Measurements from ENCODE around the gene GLIPR1. TPM values are rescaled to one million over a fixed set of nuclear protein-coding genes. Genes with fewer than 3 reads are reported as not detected.
"Not testable (repeated sequence)": the region's sequence is repeated elsewhere in the genome, so short reads cannot be mapped to it uniquely, and the experiment has no call there.

GLIPR1 gene
- total RNA-seq, 1 donor from 2014 or later = 4.3 TPM

- Mint-ChIP-seq H3K4me1 (ENCODE audit: unreplicated experiment) (peaks cover 4% of the 10 kb centered on the region), H3K4me3 (no peak overlapping the region), H3K27me3 (no peaks in the 10 kb centered on the region), H3K27ac (no peak overlapping the region), H3K9me3 (no peaks in the 10 kb centered on the region), H3K36me3 (no peaks in the 10 kb centered on the region)
- TF ChIP-seq CTCF (conservative IDR thresholded peaks at IDR 0.05) = no peak
- no peak for DNase-seq (ENCODE audit: extremely low spot score, unreplicated experiment)
Measured at GRCh38 chr12:75447691-75448393, 32.7 kb upstream of the GLIPR1 start.

GRCh38 chr12:75452675-75453330 lies 27.8 kb upstream of the GLIPR1 start:
- Mint-ChIP-seq H3K36me3 (no peaks in the 10 kb centered on the region), H3K4me1 (ENCODE audit: unreplicated experiment) (no peaks in the 10 kb centered on the region), H3K27ac (no peak overlapping the region), H3K27me3 (no peaks in the 10 kb centered on the region), H3K4me3 (no peak overlapping the region), H3K9me3 (peaks cover 9% of the 10 kb centered on the region)
- no peak for DNase-seq (ENCODE audit: extremely low spot score, unreplicated experiment)
- no peak for TF ChIP-seq CTCF (conservative IDR thresholded peaks at IDR 0.05)

DNA sequence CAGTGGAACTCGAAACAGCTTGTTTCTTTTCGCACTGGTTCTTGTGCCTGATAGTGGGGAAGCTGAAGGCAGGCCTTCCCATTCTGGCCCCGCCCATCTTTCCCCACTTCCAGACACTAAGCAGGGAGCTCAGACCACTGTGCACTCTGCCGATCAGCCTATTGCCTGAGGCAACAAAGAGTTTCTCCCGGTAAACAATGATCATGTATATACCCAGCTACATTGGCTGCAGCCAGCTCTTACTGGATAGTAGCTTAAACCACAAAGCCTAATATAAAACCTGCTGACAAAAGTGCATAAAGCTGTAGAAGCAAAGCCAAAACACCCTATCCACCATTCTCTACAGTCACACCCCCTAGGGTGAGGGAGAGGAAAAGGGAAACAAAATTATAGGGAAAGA lies 24.7 kb upstream of the GLIPR1 start:
- Mint-ChIP-seq H3K9me3 (peaks cover 16% of the 10 kb centered on the region), H3K4me1 (ENCODE audit: unreplicated experiment) (no peaks in the 10 kb centered on the region), H3K27me3 (no peaks in the 10 kb centered on the region), H3K27ac (no peak overlapping the region), H3K4me3 (no peak overlapping the region), H3K36me3 (no peaks in the 10 kb centered on the region)
- TF ChIP-seq CTCF (conservative IDR thresholded peaks at IDR 0.05) = no peak
- no peak for DNase-seq (ENCODE audit: extremely low spot score, unreplicated experiment)

DNA sequence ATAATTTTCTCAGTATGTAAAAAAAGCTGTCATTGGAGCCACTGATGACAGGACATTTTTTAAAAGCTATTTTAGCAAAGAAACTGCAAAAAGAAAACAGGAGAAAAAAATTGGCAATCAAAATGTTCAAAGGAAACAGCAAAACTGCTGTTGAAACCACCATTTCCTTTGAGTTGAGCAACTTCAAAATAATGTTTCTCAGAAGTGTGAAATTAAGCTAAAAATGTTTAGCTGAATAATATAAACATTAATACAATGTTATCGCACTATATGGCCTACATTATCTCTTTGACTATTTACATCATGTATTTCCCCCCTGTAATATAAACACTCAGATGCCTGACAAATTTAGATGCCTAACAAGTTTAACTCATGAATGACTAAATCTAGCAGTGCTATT lies 23.4 kb upstream of the GLIPR1 start:
- no peak overlapping the region for H3K27ac Mint-ChIP-seq
- H3K4me3 Mint-ChIP-seq = no peak overlapping the region
- no peak for TF ChIP-seq CTCF (conservative IDR thresholded peaks at IDR 0.05)
- H3K9me3 Mint-ChIP-seq = peaks cover 17% of the 10 kb centered on the region
- H3K4me1 Mint-ChIP-seq (ENCODE audit: unreplicated experiment) = no peaks in the 10 kb centered on the region
- H3K36me3 Mint-ChIP-seq = no peaks in the 10 kb centered on the region
- no peaks in the 10 kb centered on the region for H3K27me3 Mint-ChIP-seq
- DNase-seq (ENCODE audit: extremely low spot score, unreplicated experiment) = no peak

- DNase-seq (ENCODE audit: extremely low spot score, unreplicated experiment); H3K4me3 Mint-ChIP-seq; H3K4me1 Mint-ChIP-seq (ENCODE audit: unreplicated experiment); H3K36me3 Mint-ChIP-seq; H3K27ac Mint-ChIP-seq; H3K27me3 Mint-ChIP-seq: not testable (repeated sequence)
- H3K9me3 Mint-ChIP-seq = peaks cover 17% of the 10 kb centered on the region
Measured at GRCh38 chr12:75457866-75458265, 22.7 kb upstream of the GLIPR1 start.

GRCh38 chr12:75459755-75460154 lies 20.8 kb upstream of the GLIPR1 start:
- no peak overlapping the region for H3K27ac Mint-ChIP-seq
- no peak overlapping the region for H3K4me3 Mint-ChIP-seq
- peaks cover 17% of the 10 kb centered on the region for H3K9me3 Mint-ChIP-seq
- no peaks in the 10 kb centered on the region for H3K36me3 Mint-ChIP-seq
- no peaks in the 10 kb centered on the region for H3K27me3 Mint-ChIP-seq
- TF ChIP-seq CTCF (conservative IDR thresholded peaks at IDR 0.05) = no peak
- no peak for DNase-seq (ENCODE audit: extremely low spot score, unreplicated experiment)
- H3K4me1 Mint-ChIP-seq (ENCODE audit: unreplicated experiment) = no peaks in the 10 kb centered on the region

Measured in type B pancreatic cell (in vitro differentiated cells).